Activated CD4-positive, CD25-positive, alpha-beta regulatory T cell (primary cell): ENCODE measurements around the gene ENDOU.

ENCODE experiments used
- DNase-seq, 4 experiments: peaks; one replicate each; lab custom pipeline; 2025; lab: John Stamatoyannopoulos, UW

The ENDOU gene

GRCh38 chr12:47725091-47725772, at the start of gene ENDOU:
TSS of gene ENDOU (minus strand) at chr12:47725490. CDS start at chr12:47725413, 77 bp downstream.
- DNase-seq: no peak

GRCh38 chr12:47774663-47775062, 49.4 kb upstream of the ENDOU start:
- DNase-seq: no peak

- no peak for DNase-seq
Observed at GRCh38 chr12:47773858-47774580, 48.7 kb upstream of the ENDOU start.

GRCh38 chr12:47773062-47773857, 48.0 kb upstream of the ENDOU start, which contains the start of gene SLC48A1:
TSS of gene SLC48A1 (plus strand) at chr12:47773238. CDS start at chr12:47773305, 67 bp downstream.
- DNase-seq: peak; percentile 44 to 72 (median 56)

DNA sequence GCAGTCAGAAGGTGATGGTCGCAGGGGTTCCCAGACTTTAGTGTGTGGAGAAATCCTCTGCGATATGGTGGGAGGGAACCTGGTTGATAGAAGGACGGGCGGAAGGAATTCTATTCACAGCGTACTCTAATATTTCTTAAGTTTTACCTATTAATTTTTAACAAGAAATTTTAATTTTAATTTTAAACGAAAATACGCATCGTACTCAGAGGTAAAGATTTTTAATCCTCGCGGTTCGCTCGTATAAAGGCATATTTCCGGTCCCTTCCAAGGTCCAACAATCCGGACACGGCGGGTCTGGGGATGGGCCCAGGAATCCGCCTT, 47.4 kb upstream of the ENDOU start:
- DNase-seq: no peak

- no peak for DNase-seq
Observed at GRCh38 chr12:47772094-47772660, 46.9 kb upstream of the ENDOU start.

GRCh38 chr12:47771304-47771703, 46.0 kb upstream of the ENDOU start:
- DNase-seq: no peak

- no peak for DNase-seq
Observed at GRCh38 chr12:47770086-47770726, 44.9 kb upstream of the ENDOU start.

- DNase-seq: no peak
Observed at GRCh38 chr12:47769234-47770085, 44.2 kb upstream of the ENDOU start.

DNA sequence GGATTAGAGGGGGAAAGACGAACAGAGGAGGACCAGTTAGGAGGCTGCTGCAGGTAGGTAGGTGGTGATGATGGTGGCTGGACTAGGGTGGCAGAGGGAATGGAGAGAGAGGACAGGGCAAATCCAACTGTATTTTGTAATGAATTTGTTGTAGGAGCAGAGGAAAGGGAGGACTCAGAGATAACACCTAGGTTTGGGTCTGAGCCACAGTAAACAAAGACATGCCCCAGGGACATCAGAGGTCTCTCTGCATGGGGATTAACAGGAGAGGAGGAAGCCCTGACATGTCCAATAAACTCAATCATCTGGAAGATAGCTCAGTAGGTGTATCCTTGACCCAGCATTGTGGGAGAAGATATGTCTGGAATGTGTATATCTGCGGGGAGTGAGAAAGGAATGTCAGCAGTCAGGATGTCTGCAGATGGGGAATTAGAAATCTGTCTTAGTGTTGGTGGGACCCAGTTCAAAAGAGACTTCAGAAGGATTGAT, 43.1 kb upstream of the ENDOU start:
- no peak for DNase-seq

- peak; percentile 45 to 63 (median 50) for DNase-seq
Observed at GRCh38 chr12:47767216-47767724, 42.0 kb upstream of the ENDOU start.

DNA sequence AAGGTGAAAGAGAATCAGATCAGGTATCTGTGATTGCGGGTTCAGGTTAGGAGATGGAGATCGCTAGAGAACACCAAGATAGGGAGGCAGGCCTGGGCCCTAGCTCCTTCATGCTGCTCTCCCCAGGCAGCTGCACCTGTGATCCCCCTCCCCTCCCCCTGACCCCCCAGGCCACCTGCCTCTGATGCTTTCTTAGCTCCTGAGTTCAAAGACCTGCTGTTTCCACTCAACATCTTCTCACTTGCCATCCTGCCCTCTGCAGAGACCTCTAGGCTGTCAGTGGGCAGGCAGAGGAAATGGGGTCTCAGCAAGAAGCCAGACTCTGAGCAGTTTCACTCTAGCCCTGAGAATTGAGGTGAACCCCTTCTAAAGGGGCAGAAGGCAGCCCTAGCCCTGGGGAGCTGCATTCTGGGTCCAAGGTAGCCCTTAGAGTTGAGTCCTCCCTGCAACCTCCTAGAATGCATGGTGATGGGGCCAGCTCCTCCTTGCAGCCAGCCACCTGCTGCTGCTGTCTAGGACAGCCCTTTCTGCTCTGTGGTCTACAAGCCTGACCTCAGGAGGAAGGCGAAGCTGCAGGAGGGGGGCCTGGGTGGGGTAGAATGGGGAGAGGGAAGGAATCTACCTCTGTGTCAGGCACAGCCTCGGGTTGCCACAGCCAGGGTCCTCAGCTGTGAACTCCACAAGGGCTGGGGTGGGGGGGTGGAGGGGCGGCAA, 41.4 kb upstream of the ENDOU start:
- no peak for DNase-seq

DNA sequence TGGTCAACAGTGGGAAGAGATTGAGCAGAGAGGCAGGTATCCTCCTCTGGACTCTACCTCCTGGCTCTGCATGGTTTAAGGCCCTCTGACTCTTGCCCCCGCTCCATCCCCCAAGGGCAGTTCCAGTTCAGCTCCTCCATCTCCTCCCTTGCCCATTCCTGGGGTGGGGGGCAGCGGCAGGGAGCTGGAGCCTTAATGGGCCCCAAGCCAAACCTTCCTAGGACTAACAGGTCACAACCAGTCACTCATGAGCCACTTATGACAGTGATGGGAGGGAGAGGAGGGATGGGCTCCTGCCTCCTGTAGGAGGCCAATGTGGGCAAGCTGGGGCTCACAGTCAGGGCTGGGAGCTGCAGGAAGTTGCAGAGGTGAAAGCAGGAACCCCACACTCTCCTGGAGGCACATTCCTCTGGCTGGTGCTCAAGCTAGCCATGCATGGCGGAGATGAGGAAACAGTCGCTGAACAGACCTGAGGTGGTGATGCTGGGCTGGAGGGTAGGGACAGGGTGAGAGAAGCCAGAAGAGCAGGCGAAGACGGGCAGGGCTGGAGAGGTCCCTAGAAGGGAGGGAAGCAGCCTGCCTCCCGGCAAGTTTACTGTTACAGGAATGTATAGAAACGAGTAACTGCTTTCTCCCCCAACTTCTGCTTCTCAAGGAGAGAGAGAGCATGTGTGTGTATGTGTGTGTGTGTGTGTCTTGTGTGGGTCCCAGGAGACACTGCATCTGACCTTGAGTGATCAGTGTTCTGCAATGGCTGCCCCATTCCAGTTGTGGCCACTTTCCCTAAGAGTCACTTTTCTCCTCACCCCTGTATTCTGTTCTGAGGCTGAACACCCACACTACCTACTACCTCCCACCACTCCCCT, 38.4 kb upstream of the ENDOU start:
- no peak for DNase-seq

DNA sequence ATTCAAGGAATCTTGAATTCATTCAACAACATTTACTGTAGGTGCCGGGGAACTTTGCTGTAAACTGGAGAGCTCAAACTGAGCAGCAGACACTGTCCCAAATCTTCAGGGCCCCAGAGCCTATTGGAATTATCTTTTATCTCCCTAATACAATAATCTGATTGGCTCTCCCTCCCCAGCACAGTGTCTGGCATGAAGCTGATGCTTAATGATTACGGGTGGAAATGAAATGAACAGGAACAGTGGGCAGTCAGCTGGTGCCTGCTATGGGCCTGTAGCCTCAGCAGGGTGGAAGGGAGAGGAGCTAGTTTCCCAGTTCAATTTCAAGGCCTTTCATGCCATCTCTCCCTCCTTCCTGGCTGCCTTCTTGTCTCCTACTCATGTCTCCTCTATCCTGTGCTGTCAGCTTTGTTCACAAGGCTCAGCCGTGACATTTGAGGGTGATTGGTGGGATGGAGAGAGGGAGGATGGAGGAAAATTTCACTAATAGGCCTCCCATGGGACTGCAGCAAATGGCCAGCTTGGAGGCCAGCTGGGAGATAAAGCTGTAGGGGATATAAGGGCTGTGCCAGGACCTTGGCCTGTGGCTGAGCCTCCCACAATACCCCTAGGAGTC, 37.7 kb upstream of the ENDOU start:
- no peak for DNase-seq

DNA sequence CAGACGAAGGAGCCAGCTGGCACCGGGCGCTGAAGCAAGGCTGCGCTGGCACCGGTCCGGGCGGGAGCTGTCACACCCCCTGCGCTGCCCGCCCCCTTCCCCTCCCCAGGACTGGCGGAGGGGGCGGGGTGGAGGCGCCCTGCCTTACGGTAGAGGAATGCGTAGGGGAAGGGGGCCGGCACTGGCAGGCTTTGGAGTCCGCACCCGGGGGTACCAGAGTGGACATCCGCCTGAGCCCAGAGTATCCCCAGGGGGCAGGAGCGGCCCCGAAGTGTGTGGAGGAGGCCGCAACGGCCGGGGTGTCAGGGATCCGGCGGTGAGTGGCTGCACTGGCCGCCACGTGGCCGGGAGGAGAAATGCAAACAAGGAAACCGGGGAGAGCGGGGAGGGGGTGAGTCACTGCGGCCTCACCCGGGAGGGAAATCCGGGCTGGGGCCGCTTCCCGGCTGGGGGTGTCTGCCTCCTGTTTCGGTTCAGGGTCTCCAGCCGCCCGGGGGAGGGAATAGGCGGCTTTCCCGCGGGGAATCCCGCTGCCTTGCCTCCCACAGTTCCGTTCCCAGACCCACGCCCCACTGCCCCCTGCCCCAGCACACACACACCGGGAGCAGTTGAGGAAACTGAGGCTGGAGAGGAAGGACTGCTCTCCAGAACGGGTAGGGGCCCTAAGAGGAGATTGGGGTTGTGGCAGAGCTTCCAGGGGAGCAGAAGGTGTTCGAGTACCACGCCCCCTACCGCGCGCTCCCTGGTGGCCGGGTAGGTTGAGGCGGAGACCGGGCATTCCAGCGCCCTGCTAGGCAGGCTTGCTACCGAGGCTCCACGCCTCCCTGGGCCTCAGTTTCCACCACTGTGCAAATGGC, 33.8 kb upstream of the ENDOU start, which contains the start of gene RAPGEF3:
Gene RAPGEF3 (minus strand): TSS at position 47 of the 857 bp plus-strand sequence. CDS start 324 bp downstream, outside the sequence.
- DNase-seq: peak; percentile 22 to 44 (median 37)

DNA sequence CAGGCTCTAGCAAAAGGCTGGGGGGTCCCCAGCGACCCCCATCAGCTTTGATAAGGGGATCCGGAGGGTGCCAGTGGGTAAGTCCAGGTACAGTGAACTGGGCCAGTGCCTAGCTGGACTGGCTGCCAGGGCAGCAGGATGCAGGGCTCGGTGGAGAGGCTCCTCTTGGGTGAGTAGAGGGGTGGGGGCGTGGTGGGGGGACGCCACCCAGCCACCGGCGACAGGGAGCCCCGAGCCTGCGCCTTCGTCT, 33.2 kb upstream of the ENDOU start:
- no peak for DNase-seq

DNA sequence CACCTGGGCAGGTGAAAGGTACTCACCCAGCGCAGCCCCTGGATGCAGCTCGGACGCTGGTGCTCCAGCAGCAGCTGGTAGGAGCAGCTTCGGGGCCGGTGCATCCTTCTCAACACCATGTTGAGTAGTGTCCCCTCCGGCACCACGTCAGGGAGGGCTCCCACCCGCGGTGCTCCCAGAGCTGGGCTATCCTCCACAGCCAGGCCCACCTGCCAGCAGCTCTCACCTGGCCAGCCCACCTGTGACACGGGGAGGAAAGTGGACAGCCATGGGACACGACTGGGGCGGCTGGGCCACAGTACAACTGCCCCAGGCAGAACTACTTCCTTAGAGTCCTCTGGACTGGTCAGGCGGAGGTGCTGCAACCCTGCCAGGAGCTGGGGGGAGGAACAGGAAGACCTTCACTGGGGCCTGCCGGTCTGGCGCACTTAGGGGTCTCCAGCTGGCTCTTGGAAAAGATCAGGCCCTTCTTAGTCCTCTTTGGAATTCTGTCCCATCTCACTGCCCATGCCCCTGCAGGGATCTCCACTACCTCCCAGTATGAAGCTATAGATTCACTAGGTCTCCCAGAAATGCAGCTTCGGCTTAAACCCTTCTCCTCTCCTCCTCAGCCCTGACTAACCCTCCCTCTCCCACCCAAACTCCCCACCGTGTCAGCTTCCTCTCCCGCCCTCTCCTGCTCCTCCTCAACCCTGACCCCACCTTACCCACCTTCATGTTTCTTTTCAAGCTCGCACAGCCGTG, 32.7 kb upstream of the ENDOU start:
- DNase-seq: no peak
